ENCODE data around the gene GARIN5A. TPM values are rescaled to one million over a fixed set of nuclear protein-coding genes. Genes with fewer than 3 reads are reported as not detected.

GARIN5A gene
- total RNA-seq, 1 donor from 2014 or later, result 1.9 TPM

GRCh38 chr19:50432221-50433028 is 44.2 kb downstream of the GARIN5A start, which contains the start of gene MYBPC2:
MYBPC2 (plus strand) TSS chr19:50432892; CDS start chr19:50432954, 62 bp downstream.
- H3K4me1 Mint-ChIP-seq (ENCODE audit: unreplicated experiment), result peaks cover 24% of the 10 kb centered on the region
- H3K4me3 Mint-ChIP-seq, result peak within 1 kb of the TSS; percentile 93
- H3K9me3 Mint-ChIP-seq, result no peaks in the 10 kb centered on the region
- peaks cover 45% of the 10 kb centered on the region for H3K27me3 Mint-ChIP-seq
- H3K27ac Mint-ChIP-seq, result peak within 1 kb of the TSS; percentile 88
- no peak for DNase-seq (ENCODE audit: extremely low spot score, unreplicated experiment)
- H3K36me3 Mint-ChIP-seq, result no peaks in the 10 kb centered on the region
- no peak for TF ChIP-seq CTCF (conservative IDR thresholded peaks at IDR 0.05)

- peaks cover 24% of the 10 kb centered on the region for H3K4me1 Mint-ChIP-seq (ENCODE audit: unreplicated experiment)
- peak overlapping the region; percentile 93 for H3K4me3 Mint-ChIP-seq
- H3K27ac Mint-ChIP-seq, result peak overlapping the region; percentile 88
- TF ChIP-seq CTCF (conservative IDR thresholded peaks at IDR 0.05), result no peak
- no peaks in the 10 kb centered on the region for H3K9me3 Mint-ChIP-seq
- no peaks in the 10 kb centered on the region for H3K36me3 Mint-ChIP-seq
- peaks cover 37% of the 10 kb centered on the region for H3K27me3 Mint-ChIP-seq
- DNase-seq (ENCODE audit: extremely low spot score, unreplicated experiment), result peak; percentile 95
Observed at GRCh38 chr19:50431343-50432220, 45.1 kb downstream of the GARIN5A start.

GRCh38 chr19:50430888-50431342 is 45.7 kb downstream of the GARIN5A start:
- Mint-ChIP-seq H3K4me1 (ENCODE audit: unreplicated experiment) (peaks cover 24% of the 10 kb centered on the region), H3K27ac (peak overlapping the region; percentile 88), H3K4me3 (peak overlapping the region; percentile 93), H3K27me3 (peaks cover 31% of the 10 kb centered on the region), H3K36me3 (no peaks in the 10 kb centered on the region), H3K9me3 (no peaks in the 10 kb centered on the region)
- TF ChIP-seq CTCF (conservative IDR thresholded peaks at IDR 0.05), result no peak
- no peak for DNase-seq (ENCODE audit: extremely low spot score, unreplicated experiment)

- H3K36me3 Mint-ChIP-seq, result no peaks in the 10 kb centered on the region
- H3K27me3 Mint-ChIP-seq, result peaks cover 25% of the 10 kb centered on the region
- H3K4me3 Mint-ChIP-seq, result peak overlapping the region; percentile 65
- DNase-seq (ENCODE audit: extremely low spot score, unreplicated experiment), result no peak
- no peaks in the 10 kb centered on the region for H3K9me3 Mint-ChIP-seq
- TF ChIP-seq CTCF (conservative IDR thresholded peaks at IDR 0.05), result no peak
- no peak overlapping the region for H3K27ac Mint-ChIP-seq
- H3K4me1 Mint-ChIP-seq (ENCODE audit: unreplicated experiment), result peaks cover 18% of the 10 kb centered on the region
Observed at GRCh38 chr19:50428772-50429463, 47.7 kb downstream of the GARIN5A start.

- Mint-ChIP-seq H3K27me3 (peaks cover 23% of the 10 kb centered on the region), H3K27ac (peak overlapping the region; percentile 46), H3K4me1 (ENCODE audit: unreplicated experiment) (peaks cover 15% of the 10 kb centered on the region), H3K9me3 (no peaks in the 10 kb centered on the region), H3K36me3 (no peaks in the 10 kb centered on the region), H3K4me3 (no peak overlapping the region)
- no peak for DNase-seq (ENCODE audit: extremely low spot score, unreplicated experiment)
- no peak for TF ChIP-seq CTCF (conservative IDR thresholded peaks at IDR 0.05)
Observed at GRCh38 chr19:50427997-50428425, 48.6 kb downstream of the GARIN5A start.

Measured in type B pancreatic cell (in vitro differentiated cells).